Diencephalon (tissue), 1 donor: Measurements from ENCODE around the gene ZNF587B. TPM values are rescaled to one million over a fixed set of nuclear protein-coding genes. Genes with fewer than 3 reads are reported as not detected.

Experiments
- total RNA-seq: library from RNA; depleted of rRNA; stranded (reverse); fragments of >200 nt; gene quantifications from one replicate; pipeline ENCODE4 v1.2.3, GENCODE V29; 2014

ZNF587B gene
- 14.3 TPM for total RNA-seq

DNA sequence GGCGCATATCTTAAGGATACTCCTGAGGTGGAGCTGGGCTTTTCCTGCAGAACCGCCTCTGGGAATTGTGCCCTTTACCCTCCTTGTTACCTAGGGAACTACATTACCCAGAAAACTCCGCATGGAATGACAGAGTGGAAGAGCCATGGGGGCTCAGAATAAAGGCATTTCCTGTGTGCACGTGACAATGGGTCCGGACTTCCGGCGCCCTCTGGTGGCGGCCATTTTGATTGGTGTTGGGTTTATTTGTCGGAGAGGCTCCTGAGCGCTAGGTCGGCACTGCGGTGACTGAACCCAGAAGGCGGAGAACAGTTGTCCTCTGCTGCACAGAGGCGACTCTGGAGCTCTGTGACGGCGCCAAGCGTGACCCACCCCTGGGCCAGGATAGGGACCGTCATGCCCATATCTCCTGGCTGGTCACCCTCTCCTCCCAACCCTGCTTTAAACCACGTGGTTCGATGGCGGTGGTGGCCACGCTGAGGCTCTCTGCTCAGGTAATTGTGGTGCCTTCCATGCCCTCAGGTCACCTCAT, at the start of gene ZNF587B:
TSS of gene ZNF587B (plus strand) at position 229 of the 532 bp plus-strand sequence. CDS start at position 459, 230 bp downstream.

DNA sequence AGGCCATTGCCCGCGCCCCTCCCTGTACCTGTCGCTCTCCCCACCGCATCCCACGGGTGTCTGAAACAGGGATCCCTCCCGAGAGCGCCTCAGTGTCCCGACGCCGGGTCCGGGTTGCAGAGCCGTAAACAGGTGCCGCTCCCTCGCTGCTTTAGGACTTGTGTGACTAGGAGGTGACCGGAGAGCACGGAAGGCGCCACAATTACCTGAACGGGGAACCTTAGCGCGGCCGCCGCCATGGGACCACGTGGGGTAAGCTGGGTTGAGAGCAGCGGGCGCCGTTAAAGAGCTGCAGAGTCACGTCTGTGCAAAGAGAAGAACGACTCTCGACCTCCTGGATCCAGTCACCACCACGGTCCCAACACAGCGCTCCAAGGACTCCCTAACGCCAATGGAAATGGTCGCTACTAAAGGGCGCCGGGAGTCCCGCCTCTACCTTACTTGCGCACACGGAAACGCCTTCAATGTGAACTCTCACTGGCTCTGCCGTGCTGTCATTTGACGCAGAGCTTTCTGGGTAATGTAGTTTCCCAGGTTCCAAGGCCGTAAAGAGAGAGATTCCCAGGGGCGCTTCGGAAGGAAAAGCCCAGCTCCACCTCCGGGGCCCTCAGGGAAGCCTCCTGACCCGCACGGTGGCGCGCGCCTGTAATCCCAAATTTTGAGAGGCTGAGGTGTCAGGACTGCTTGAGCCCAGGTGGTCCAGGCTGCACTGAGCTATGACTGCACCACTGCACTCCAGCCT, 15.4 kb upstream of the ZNF587B start, which contains the start of gene ZNF552:
TSS of gene ZNF552 (minus strand) at position 409 of the 742 bp plus-strand sequence. CDS start at position 239, 170 bp downstream.

DNA sequence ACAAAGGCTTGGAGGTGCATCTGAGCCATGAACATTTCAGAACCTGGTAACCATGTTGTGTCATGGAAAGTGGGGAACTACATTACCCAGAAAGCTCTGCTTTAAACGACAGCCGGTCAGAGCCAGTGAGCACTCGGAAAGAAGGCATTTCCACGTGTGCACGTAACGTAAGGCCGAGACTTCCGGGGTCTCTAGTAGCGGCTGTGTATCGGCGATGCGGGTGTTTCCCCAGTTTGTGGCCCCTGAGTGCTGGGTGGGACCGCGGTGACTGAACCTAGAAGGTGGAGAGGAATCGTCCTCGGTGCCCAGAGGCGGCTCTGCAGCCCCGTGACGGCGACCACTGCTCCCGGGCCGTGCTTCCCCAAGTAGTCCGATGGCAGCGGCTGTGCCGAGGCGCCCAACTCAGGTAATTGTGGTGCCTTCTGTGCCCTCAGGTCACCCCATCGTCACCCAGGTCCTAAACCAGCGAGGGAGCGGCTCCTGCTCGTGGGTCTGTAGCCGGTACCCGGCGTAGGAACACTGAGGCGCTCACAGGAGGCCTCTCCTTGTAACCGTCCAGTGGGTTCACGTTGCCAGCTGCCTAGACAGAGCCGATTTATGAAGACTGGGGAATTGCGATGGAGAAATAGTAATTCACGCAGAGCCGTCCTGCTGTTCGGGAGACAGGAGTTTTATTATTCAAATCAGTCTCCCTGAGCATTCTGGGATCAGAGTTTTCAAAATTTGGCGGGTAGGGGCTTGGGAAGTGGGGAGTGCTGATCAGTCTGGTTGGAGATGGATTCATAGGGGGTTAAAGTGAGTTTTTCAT, 19.8 kb downstream of the ZNF587B start, which contains the start of gene ZNF587:
TSS of gene ZNF587 (plus strand) at position 194 of the 808 bp plus-strand sequence. CDS start at position 374, 180 bp downstream.

DNA sequence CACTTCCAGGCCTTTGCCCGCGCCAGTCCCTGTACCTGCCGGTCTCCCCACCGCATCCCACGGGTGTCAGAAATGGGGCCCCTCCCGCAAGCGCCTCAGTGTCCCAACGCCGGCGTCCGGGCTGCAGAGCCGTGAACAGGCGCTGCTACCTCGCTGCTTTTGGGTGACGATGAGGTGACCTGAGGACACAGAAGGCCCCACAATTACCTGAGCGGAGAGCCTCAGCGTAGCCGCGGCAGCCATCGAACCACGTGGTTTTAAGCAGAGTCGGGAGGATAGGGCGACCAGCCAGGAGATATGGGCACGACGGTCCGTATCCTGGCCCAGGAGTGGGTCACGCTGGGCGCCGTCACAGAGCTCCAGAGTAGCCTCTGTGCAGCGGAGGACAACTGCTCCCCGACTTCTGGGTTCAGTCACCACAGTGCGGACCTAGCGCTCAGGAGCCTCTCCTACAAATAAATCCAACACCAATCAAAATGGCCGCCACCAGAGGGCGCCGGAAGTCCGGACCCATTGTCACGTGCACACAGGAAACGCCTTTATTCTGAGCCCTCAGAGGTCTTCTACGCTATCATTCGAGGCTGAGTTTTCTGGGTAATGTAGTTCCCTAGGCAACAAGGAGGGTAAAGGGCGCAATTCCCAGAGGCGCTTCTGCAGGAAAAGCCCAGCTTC, 58.6 kb downstream of the ZNF587B start, which contains the start of gene ZNF814:
TSS of gene ZNF814 (minus strand) at position 478 of the 672 bp plus-strand sequence. CDS start at position 243, 235 bp downstream.

Other genes with a start within 250 kb of the ZNF587B start
- gene ZIK1, start 246.2 kb upstream of the ZNF587B start, total RNA-seq, result 24.2 TPM
- 5.3 TPM for gene ZNF530, start 230.4 kb upstream of the ZNF587B start, total RNA-seq
- 39.7 TPM for gene ZNF134, start 216.1 kb upstream of the ZNF587B start, total RNA-seq
- gene ZNF211, start 197.1 kb upstream of the ZNF587B start, total RNA-seq, result 30.7 TPM
- gene ZSCAN4, start 161.4 kb upstream of the ZNF587B start, total RNA-seq, result not detected
- 16.1 TPM for gene ZNF551, start 148.3 kb upstream of the ZNF587B start, total RNA-seq
- gene ZNF154, start 121.1 kb upstream of the ZNF587B start, total RNA-seq, result 31.4 TPM
- 27.0 TPM for gene ZNF671, start 102.7 kb upstream of the ZNF587B start, total RNA-seq
- 43.6 TPM for gene ZNF776, start 83.5 kb upstream of the ZNF587B start, total RNA-seq
- 42.2 TPM for gene ZNF586, start 60.6 kb upstream of the ZNF587B start, total RNA-seq
- 12.0 TPM for gene ZNF552, start 15.4 kb upstream of the ZNF587B start, total RNA-seq
- gene ZNF587, start 19.6 kb downstream of the ZNF587B start, total RNA-seq, result 33.0 TPM
- 29.5 TPM for gene ZNF814, start 58.7 kb downstream of the ZNF587B start, total RNA-seq
- 33.2 TPM for gene ZNF417, start 86.3 kb downstream of the ZNF587B start, total RNA-seq
- 47.1 TPM for gene ZNF418, start 105.1 kb downstream of the ZNF587B start, total RNA-seq
- 17.3 TPM for gene ZNF256, start 117.4 kb downstream of the ZNF587B start, total RNA-seq
- gene C19orf18, start 144.2 kb downstream of the ZNF587B start, total RNA-seq, result not detected
- gene ZNF606, start 172.5 kb downstream of the ZNF587B start, total RNA-seq, result 45.0 TPM
- 1.6 TPM for gene ZSCAN1, start 203.7 kb downstream of the ZNF587B start, total RNA-seq
- gene ZNF135, start 229.0 kb downstream of the ZNF587B start, total RNA-seq, result 13.4 TPM